ENCODE measurements around the gene SIGLEC1. TPM values are rescaled to one million over a fixed set of nuclear protein-coding genes. Genes with fewer than 3 reads are reported as not detected.

SIGLEC1 gene
- total RNA-seq, 1 experiment from 2014 or later, result 0.17 TPM

DNA sequence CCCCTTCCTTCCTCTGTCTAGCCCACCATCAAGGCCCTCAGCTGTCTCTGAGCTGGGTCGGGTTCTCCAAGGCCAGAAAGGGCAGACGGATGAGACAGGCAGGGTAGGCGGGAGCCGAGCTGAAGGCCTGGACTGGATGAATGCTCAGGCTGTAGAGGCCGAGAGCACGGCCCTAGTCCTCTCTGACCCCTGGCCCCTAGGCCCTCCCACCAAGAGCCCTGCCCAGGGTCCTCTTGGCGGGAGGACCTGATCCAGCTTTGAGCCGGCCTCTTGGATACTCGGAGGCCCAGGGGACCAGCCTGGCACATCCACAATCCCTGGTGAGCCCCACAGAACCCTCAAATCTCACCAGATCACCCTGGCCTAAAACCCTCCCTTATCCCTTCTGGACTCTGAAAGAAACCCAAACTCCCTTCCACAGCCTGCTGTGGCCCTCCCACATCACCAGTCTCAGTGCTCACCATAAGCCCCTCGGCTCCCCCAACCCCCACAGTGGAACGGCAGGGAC lies 47.0 kb upstream of the SIGLEC1 start:
- intact Hi-C loops (cut with micrococcal nuclease), result no loop called here
- RAD21 ChIA-PET (ENCODE audit: low non-redundant PET in 1 of 2, low total read pairs in 2 of 2, uncharacterized antibody in 2 of 2, unreplicated experiment in 2 of 2), result no interaction called here
- Histone ChIP-seq H3K27me3 (ENCODE audit: insufficient read depth, low read length) (no peaks in the 10 kb centered on the region), H3K9ac (ENCODE audit: low read length) (no peak overlapping the region), H3K36me3 (ENCODE audit: control insufficient read depth in 1 of 2, insufficient read depth in 2 of 2, low read length in 2 of 2) (peaks cover 9 to 33% of the 10 kb centered on the region in 2 experiments; a peak in 3 of 4 replicates), H3K27ac (ENCODE audit: low read depth, low read length) (no peak overlapping the region; the same call in 1 of the 2 replicates), H3K9me2 (ENCODE audit: insufficient read depth) (no peaks in the 10 kb centered on the region), H3K4me1 (ENCODE audit: control insufficient read depth in 1 of 2, insufficient read depth in 2 of 2, low read length in 2 of 2) (no peaks in the 10 kb centered on the region; a peak in 1 of 4 replicates), H3K9me3 (ENCODE audit: control insufficient read depth in 1 of 2, insufficient read depth in 1 of 2, low read depth in 1 of 2, low read length in 2 of 2) (no peaks in the 10 kb centered on the region), H3K4me2 (ENCODE audit: low read length) (no peak overlapping the region), H4K20me1 (ENCODE audit: insufficient read depth) (no peaks in the 10 kb centered on the region), H3K79me2 (ENCODE audit: insufficient read depth, low read length) (peaks cover 28% of the 10 kb centered on the region), H2AFZ (ENCODE audit: low read depth, low read length, poor library complexity, severe bottlenecking) (no peak overlapping the region), H3K4me3 (replicated peaks in 1 of 2; ENCODE audit: low read depth in 1 of 2, low read length in 2 of 2) (no peak overlapping the region)
- DNase-seq (ENCODE audit: low read depth, low spot score), result no peak
- POLR2A ChIA-PET, result no interaction called here
- ATAC-seq, result no peak
- TF ChIP-seq SRF (IDR thresholded peaks at IDR 0.05; ENCODE audit: low read depth) (no peak), ZFX (IDR thresholded peaks at IDR 0.05) (no peak), SP1 (IDR thresholded peaks at IDR 0.05; ENCODE audit: low read depth) (no peak), CBX3 (IDR thresholded peaks at IDR 0.05; ENCODE audit: low read depth) (no peak), POLR2AphosphoS5 (IDR thresholded peaks at IDR 0.05; ENCODE audit: low read depth, low read length) (no peak), SIN3A (IDR thresholded peaks at IDR 0.05; ENCODE audit: low read depth) (no peak), POLR2A (IDR thresholded peaks at IDR 0.05; ENCODE audit: borderline replicate concordance, extremely low read depth, insufficient read depth, insufficient read length) (no peak), EZH2 (IDR thresholded peaks at IDR 0.05) (no peak), TCF7L2 (IDR thresholded peaks at IDR 0.05; ENCODE audit: borderline replicate concordance, extremely low read depth, insufficient read depth, insufficient read length) (no peak), ELF1 (IDR thresholded peaks at IDR 0.05; ENCODE audit: borderline replicate concordance, low read depth) (no peak), YY1 (IDR thresholded peaks at IDR 0.05; ENCODE audit: extremely low read depth, insufficient replicate concordance, low read depth, low read length) (no peak), FOSL1 (IDR thresholded peaks at IDR 0.05; ENCODE audit: low read depth) (no peak), RAD21 (IDR thresholded peaks at IDR 0.05; ENCODE audit: low read depth) (no peak), EGR1 (IDR thresholded peaks at IDR 0.05; ENCODE audit: low read depth) (no peak), EZH2phosphoT487 (IDR thresholded peaks at IDR 0.05; ENCODE audit: borderline replicate concordance) (no peak)
- TF ChIP-seq, protein P1, sequence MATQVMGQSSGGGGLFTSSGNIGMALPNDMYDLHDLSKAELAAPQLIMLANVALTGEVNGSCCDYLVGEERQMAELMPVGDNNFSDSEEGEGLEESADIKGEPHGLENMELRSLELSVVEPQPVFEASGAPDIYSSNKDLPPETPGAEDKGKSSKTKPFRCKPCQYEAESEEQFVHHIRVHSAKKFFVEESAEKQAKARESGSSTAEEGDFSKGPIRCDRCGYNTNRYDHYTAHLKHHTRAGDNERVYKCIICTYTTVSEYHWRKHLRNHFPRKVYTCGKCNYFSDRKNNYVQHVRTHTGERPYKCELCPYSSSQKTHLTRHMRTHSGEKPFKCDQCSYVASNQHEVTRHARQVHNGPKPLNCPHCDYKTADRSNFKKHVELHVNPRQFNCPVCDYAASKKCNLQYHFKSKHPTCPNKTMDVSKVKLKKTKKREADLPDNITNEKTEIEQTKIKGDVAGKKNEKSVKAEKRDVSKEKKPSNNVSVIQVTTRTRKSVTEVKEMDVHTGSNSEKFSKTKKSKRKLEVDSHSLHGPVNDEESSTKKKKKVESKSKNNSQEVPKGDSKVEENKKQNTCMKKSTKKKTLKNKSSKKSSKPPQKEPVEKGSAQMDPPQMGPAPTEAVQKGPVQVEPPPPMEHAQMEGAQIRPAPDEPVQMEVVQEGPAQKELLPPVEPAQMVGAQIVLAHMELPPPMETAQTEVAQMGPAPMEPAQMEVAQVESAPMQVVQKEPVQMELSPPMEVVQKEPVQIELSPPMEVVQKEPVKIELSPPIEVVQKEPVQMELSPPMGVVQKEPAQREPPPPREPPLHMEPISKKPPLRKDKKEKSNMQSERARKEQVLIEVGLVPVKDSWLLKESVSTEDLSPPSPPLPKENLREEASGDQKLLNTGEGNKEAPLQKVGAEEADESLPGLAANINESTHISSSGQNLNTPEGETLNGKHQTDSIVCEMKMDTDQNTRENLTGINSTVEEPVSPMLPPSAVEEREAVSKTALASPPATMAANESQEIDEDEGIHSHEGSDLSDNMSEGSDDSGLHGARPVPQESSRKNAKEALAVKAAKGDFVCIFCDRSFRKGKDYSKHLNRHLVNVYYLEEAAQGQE (IDR thresholded peaks at IDR 0.05; ENCODE audit: low read depth), result no peak
- TF ChIP-seq, protein P2, sequence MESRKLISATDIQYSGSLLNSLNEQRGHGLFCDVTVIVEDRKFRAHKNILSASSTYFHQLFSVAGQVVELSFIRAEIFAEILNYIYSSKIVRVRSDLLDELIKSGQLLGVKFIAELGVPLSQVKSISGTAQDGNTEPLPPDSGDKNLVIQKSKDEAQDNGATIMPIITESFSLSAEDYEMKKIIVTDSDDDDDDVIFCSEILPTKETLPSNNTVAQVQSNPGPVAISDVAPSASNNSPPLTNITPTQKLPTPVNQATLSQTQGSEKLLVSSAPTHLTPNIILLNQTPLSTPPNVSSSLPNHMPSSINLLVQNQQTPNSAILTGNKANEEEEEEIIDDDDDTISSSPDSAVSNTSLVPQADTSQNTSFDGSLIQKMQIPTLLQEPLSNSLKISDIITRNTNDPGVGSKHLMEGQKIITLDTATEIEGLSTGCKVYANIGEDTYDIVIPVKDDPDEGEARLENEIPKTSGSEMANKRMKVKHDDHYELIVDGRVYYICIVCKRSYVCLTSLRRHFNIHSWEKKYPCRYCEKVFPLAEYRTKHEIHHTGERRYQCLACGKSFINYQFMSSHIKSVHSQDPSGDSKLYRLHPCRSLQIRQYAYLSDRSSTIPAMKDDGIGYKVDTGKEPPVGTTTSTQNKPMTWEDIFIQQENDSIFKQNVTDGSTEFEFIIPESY (IDR thresholded peaks at IDR 0.05; ENCODE audit: extremely low read depth, insufficient replicate concordance, low read length), result no peak
- TF ChIP-seq, protein P3, sequence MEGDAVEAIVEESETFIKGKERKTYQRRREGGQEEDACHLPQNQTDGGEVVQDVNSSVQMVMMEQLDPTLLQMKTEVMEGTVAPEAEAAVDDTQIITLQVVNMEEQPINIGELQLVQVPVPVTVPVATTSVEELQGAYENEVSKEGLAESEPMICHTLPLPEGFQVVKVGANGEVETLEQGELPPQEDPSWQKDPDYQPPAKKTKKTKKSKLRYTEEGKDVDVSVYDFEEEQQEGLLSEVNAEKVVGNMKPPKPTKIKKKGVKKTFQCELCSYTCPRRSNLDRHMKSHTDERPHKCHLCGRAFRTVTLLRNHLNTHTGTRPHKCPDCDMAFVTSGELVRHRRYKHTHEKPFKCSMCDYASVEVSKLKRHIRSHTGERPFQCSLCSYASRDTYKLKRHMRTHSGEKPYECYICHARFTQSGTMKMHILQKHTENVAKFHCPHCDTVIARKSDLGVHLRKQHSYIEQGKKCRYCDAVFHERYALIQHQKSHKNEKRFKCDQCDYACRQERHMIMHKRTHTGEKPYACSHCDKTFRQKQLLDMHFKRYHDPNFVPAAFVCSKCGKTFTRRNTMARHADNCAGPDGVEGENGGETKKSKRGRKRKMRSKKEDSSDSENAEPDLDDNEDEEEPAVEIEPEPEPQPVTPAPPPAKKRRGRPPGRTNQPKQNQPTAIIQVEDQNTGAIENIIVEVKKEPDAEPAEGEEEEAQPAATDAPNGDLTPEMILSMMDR (IDR thresholded peaks at IDR 0.05 in 2 of 3, conservative IDR thresholded peaks at IDR 0.05 in 1 of 3; ENCODE audit: borderline replicate concordance in 1 of 3, insufficient read depth in 1 of 3, low read depth in 2 of 3, low read length in 2 of 3), result no peak
- TF ChIP-seq, protein P4, sequence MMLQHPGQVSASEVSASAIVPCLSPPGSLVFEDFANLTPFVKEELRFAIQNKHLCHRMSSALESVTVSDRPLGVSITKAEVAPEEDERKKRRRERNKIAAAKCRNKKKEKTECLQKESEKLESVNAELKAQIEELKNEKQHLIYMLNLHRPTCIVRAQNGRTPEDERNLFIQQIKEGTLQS (IDR thresholded peaks at IDR 0.05), result no peak
- no TSS peak for BruUV-seq (replicated peaks)
- CTCF ChIA-PET, result no interaction called here
